Measurements from ENCODE around the gene ZMYND8. TPM values are rescaled to one million over a fixed set of nuclear protein-coding genes. Genes with fewer than 3 reads are reported as not detected.
"Not testable (repeated sequence)": the region's sequence is repeated elsewhere in the genome, so short reads cannot be mapped to it uniquely, and the experiment has no call there.

The ZMYND8 gene
- total RNA-seq, 2 donors from 2014 or later: 18.9 to 19.1 TPM

- 95 to 98% methylated on average over 10 to 11 of the region's 11 CpGs for WGBS, 2 donors
- Histone ChIP-seq H3K4me3 (no peak overlapping the region), H3K27me3 (no peaks in the 10 kb centered on the region), H3K9me3 (no peaks in the 10 kb centered on the region), H3K4me1 (peaks cover 17% of the 10 kb centered on the region), H3K27ac (no peak overlapping the region), H3K36me3 (replicated peaks in 1 of 2; ENCODE audit: insufficient read depth in 1 of 2, low read depth in 2 of 2) (no peaks in the 10 kb centered on the region)
- intact Hi-C loops (cut with DNase I): no loop called here
- TF ChIP-seq CTCF (IDR thresholded peaks at IDR 0.05): no peak
- no peak for TF ChIP-seq POLR2A (IDR thresholded peaks at IDR 0.05)
- no peak for ATAC-seq
- no peak for DNase-seq
Observed at GRCh38 chr20:47311967-47312681, 44.4 kb downstream of the ZMYND8 start.

GRCh38 chr20:47311211-47311610 is 45.3 kb downstream of the ZMYND8 start:
- H3K27ac ChIP-seq: no peak overlapping the region
- 93 to 95% methylated on average over 5 of the region's 5 CpGs for WGBS, 2 donors
- no peaks in the 10 kb centered on the region for H3K27me3 ChIP-seq
- intact Hi-C loops (cut with DNase I): no loop called here
- no peak overlapping the region for H3K4me3 ChIP-seq
- peaks cover 9% of the 10 kb centered on the region for H3K4me1 ChIP-seq
- ATAC-seq (no peak), DNase-seq (no peak)
- TF ChIP-seq CTCF (IDR thresholded peaks at IDR 0.05) (no peak), POLR2A (IDR thresholded peaks at IDR 0.05) (no peak)
- no peaks in the 10 kb centered on the region for H3K9me3 ChIP-seq
- H3K36me3 ChIP-seq (replicated peaks in 1 of 2; ENCODE audit: insufficient read depth in 1 of 2, low read depth in 2 of 2): no peaks in the 10 kb centered on the region

- no peaks in the 10 kb centered on the region for H3K27me3 ChIP-seq
- H3K4me1 ChIP-seq: peaks cover 8% of the 10 kb centered on the region
- DNase-seq: no peak
- no peak for ATAC-seq
- H3K36me3 ChIP-seq (replicated peaks in 1 of 2; ENCODE audit: insufficient read depth in 1 of 2, low read depth in 2 of 2): no peaks in the 10 kb centered on the region
- TF ChIP-seq POLR2A (IDR thresholded peaks at IDR 0.05) (no peak), CTCF (IDR thresholded peaks at IDR 0.05) (no peak)
- no peak overlapping the region for H3K4me3 ChIP-seq
- no peak overlapping the region for H3K27ac ChIP-seq
- WGBS, 2 donors: 87 to 89% methylated on average over 8 of the region's 8 CpGs
- intact Hi-C loops (cut with DNase I): no loop called here
- no peaks in the 10 kb centered on the region for H3K9me3 ChIP-seq
Observed at GRCh38 chr20:47310729-47311128, 45.8 kb downstream of the ZMYND8 start.

- H3K27ac ChIP-seq: no peak overlapping the region
- no peaks in the 10 kb centered on the region for H3K36me3 ChIP-seq (replicated peaks in 1 of 2; ENCODE audit: insufficient read depth in 1 of 2, low read depth in 2 of 2)
- no peak for TF ChIP-seq CTCF (IDR thresholded peaks at IDR 0.05)
- no peak for TF ChIP-seq POLR2A (IDR thresholded peaks at IDR 0.05)
- WGBS, 2 donors: 91% methylated on average over 11 of the region's 11 CpGs
- peaks cover 1% of the 10 kb centered on the region for H3K4me1 ChIP-seq
- H3K9me3 ChIP-seq: no peaks in the 10 kb centered on the region
- ATAC-seq (no peak), DNase-seq (no peak)
- intact Hi-C loops (cut with DNase I): no loop called here
- H3K27me3 ChIP-seq: no peaks in the 10 kb centered on the region
- no peak overlapping the region for H3K4me3 ChIP-seq
Observed at GRCh38 chr20:47309806-47310426, 46.6 kb downstream of the ZMYND8 start.

GRCh38 chr20:47309394-47309793 is 47.1 kb downstream of the ZMYND8 start:
- Histone ChIP-seq H3K36me3 (replicated peaks in 1 of 2; ENCODE audit: insufficient read depth in 1 of 2, low read depth in 2 of 2) (no peaks in the 10 kb centered on the region), H3K9me3 (no peaks in the 10 kb centered on the region), H3K4me1 (peaks cover 6% of the 10 kb centered on the region), H3K4me3 (no peak overlapping the region), H3K27me3 (no peaks in the 10 kb centered on the region), H3K27ac (no peak overlapping the region)
- intact Hi-C loops (cut with DNase I): no loop called here
- WGBS, 2 donors: 96% methylated on average over 9 to 10 of the region's 10 CpGs
- DNase-seq (no peak), ATAC-seq (no peak)
- TF ChIP-seq POLR2A (IDR thresholded peaks at IDR 0.05) (no peak), CTCF (IDR thresholded peaks at IDR 0.05) (no peak)

- H3K9me3 ChIP-seq; H3K27me3 ChIP-seq; DNase-seq; intact Hi-C loops (cut with DNase I); H3K27ac ChIP-seq; ATAC-seq; H3K4me3 ChIP-seq; H3K36me3 ChIP-seq (replicated peaks in 1 of 2; ENCODE audit: insufficient read depth in 1 of 2, low read depth in 2 of 2): not testable (repeated sequence)
- WGBS, 2 donors: 97 to 100% methylated on average over 9 of the region's 9 CpGs
- H3K4me1 ChIP-seq: peaks cover 24% of the 10 kb centered on the region
Observed at GRCh38 chr20:47307569-47307968, 48.9 kb downstream of the ZMYND8 start.
